Measurements from ENCODE around the gene TRIM49B. TPM values are rescaled to one million over a fixed set of nuclear protein-coding genes. Genes with fewer than 3 reads are reported as not detected.
"Not testable (repeated sequence)": the region's sequence is repeated elsewhere in the genome, so short reads cannot be mapped to it uniquely, and the experiment has no call there.

Gene TRIM49B
- not detected for total RNA-seq

GRCh38 chr11:49028523-49028922, at the start of gene TRIM49B:
Gene TRIM49B (plus strand): TSS chr11:49028823. CDS start chr11:49031600, 2,777 bp downstream.
- H3K27me3 ChIP-seq; H3K9me3 ChIP-seq; H3K4me1 ChIP-seq; H3K36me3 ChIP-seq; H3K4me3 ChIP-seq; H3K27ac ChIP-seq; intact Hi-C loops (cut with DNase I); DNase-seq (ENCODE audit: low spot score in 2 of 2): not testable (repeated sequence)

GRCh38 chr11:48983785-48984184, 44.8 kb upstream of the TRIM49B start, which contains the start of gene TRIM51G:
Gene TRIM51G (minus strand): TSS chr11:48983885. CDS start chr11:48981695, 2,190 bp downstream.
- DNase-seq (ENCODE audit: low spot score in 2 of 2); H3K36me3 ChIP-seq; H3K27me3 ChIP-seq; intact Hi-C loops (cut with DNase I); H3K4me3 ChIP-seq; H3K9me3 ChIP-seq; H3K27ac ChIP-seq; H3K4me1 ChIP-seq: not testable (repeated sequence)

DNA sequence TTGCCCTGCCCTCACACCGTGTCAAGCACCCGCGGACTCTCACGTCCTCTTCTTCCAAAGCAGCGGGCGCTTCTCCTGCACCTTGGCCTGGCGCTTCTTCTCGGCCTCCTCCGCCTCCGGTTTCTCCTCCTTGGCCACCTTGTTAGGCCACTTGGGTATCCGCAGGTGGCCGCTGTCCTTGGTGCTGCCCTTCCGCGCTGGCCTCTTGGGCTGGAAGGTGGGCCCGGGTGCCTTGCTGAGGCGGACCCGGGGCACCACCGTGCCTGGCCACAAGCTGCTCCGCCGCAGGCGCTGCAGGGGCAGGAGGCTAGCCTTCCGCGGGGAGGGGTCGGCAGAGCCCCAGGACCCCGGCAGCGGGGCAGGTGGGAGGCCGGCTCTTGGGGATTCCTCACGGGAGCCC, 19.6 kb downstream of the TRIM49B start:
- intact Hi-C loops (cut with DNase I); DNase-seq (ENCODE audit: low spot score in 2 of 2); H3K36me3 ChIP-seq: not testable (repeated sequence)

GRCh38 chr11:49049821-49050220, 21.2 kb downstream of the TRIM49B start:
- H3K27me3 ChIP-seq; H3K9me3 ChIP-seq; H3K4me3 ChIP-seq; H3K4me1 ChIP-seq; DNase-seq (ENCODE audit: low spot score in 2 of 2); H3K36me3 ChIP-seq; H3K27ac ChIP-seq; intact Hi-C loops (cut with DNase I): not testable (repeated sequence)

More for the DNA sequence above, 19.6 kb downstream of the TRIM49B start:
- not testable (repeated sequence) for H3K27me3 ChIP-seq, H3K27ac ChIP-seq, H3K9me3 ChIP-seq, H3K4me3 ChIP-seq, H3K4me1 ChIP-seq

DNA sequence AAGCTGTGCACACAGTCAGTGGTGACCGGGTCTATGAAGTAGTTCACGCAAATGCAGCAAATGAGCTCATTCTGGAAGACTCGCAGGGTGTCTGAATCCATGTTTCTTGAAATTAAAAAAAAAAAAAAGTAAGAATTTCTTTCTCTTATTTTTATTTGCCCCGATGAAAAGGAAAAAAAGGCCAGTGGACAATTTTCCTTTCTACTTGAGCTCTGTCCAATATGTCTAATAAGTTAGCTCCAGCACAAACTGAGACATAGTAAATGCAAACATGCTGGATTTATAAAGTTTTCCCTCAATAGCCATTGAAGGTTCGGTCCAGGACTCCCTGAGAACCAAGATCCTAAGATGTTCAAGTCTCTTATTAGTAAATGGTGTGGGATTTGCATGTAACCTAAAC, 30.4 kb downstream of the TRIM49B start, which contains the start of gene TRIM64C:
TSS of gene TRIM64C (minus strand) at position 101 of the 400 bp plus-strand sequence. CDS start at position 101, 0 bp downstream.
- H3K27ac ChIP-seq; DNase-seq (ENCODE audit: low spot score in 2 of 2); intact Hi-C loops (cut with DNase I); H3K4me1 ChIP-seq; H3K9me3 ChIP-seq; H3K4me3 ChIP-seq; H3K36me3 ChIP-seq; H3K27me3 ChIP-seq: not testable (repeated sequence)

GRCh38 chr11:49069897-49070296, 41.3 kb downstream of the TRIM49B start:
- H3K4me1 ChIP-seq; H3K27ac ChIP-seq; H3K9me3 ChIP-seq; H3K4me3 ChIP-seq; DNase-seq (ENCODE audit: low spot score in 2 of 2); intact Hi-C loops (cut with DNase I); H3K27me3 ChIP-seq; H3K36me3 ChIP-seq: not testable (repeated sequence)

Other genes starting within 250 kb of the TRIM49B start
- gene TRIM51G, start 44.9 kb upstream of the TRIM49B start, total RNA-seq = not detected
- gene TRIM64C, start 30.3 kb downstream of the TRIM49B start, total RNA-seq = not detected
- gene FOLH1, start 179.8 kb downstream of the TRIM49B start, total RNA-seq = not detected

Measured in ascending aorta (tissue), 2 donors.